GM18511 (cell line): ENCODE measurements around the gene SCGB1D4.
"Not testable (repeated sequence)": the region's sequence is repeated elsewhere in the genome, so short reads cannot be mapped to it uniquely, and the experiment has no call there.

Source experiments
- ATAC-seq: cut with Tn5 transposase; IDR thresholded peaks from one replicate; pipeline ENCODE4 v1.9.1; 2021; ENCODE audit warnings: mild to moderate bottlenecking, moderate library complexity; ENCODE audit not compliant: unreplicated experiment

SCGB1D4 gene, protein sequence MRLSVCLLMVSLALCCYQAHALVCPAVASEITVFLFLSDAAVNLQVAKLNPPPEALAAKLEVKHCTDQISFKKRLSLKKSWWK

DNA sequence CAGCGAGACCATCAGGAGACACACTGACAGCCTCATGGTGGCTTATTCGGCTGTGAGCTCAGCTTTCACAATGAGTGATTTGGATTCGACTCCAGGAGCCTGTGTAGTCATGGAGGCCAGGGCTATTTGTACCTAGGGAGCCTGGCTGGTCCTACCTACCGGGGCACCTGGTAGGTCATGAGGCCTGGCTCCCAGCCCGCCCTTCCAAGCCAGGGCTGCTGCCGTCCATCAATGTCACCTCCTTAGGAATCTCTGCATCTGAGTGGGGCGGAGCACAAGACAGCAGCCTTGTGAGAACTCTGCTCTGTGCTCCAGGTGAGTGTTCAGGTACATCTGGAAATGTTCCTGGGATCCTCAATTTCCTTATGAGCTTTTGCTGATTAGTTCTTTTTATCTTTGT, at the start of gene SCGB1D4:
Gene SCGB1D4 (minus strand): TSS at position 101 of the 400 bp plus-strand sequence. CDS start 65 bp downstream, at position 36.
- ATAC-seq: no peak

DNA sequence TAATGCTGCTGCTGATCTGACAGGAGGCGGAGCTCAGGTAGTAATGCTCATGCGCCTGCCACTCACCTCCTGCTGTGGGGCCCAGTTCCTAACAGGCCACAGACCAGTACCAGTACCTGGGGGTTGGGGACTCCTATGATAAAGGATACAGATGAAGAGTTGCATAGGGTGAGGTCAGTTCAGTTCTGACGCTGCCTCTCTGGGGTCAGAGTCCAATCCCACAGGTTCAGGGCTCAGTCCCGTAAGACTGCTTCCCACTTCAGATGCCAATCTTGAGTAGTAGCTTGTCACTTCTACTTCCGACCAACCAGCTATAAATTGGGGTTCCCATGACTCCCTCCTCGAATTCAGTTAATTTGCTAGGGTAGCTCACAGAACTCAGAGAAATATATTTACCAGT, 47.0 kb upstream of the SCGB1D4 start:
- ATAC-seq: no peak

DNA sequence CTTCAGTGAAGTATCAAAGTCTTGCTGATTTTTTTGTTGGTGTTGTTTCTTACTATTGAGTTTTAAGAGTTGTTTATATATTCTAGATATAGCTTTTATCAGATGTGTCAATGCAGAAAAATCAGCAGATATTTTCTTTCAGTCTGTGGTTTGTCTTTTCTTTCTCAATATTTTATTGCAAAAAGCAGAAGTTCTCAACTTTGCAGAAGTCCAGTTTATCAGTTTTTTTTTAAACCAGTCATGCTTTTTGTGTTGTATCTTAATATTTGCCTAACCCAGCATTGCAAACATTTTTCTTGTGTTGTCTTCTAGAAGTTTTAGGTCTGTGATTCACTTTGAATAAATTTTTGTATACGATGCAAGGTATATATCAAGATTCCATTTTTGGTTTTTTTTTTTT, 45.3 kb upstream of the SCGB1D4 start:
- no peak for ATAC-seq

DNA sequence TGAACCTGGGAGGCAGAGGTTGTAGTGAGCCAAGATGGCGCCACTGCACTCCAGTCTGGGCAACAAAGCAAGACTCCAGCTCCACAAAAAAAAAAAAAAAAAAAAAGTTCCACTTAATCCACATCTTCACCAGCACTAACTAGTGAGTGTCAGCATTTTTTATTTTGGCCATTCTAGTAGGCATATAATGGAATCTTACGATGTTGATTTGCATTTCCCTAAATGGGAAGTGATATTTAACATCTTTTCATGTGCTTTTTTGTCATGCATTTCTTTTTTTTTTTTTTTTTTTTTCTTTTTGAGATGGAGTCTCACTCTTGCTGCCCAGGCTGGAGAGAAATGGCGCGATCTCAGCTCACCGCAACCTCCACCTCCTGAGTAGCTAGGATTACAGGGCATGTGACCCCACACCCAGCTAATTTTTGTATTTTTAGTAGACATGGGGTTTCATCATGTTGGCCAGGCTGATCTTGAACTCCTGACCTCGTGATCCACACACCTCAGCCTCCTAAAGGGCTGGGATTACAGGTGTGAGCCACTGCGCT, 44.8 kb upstream of the SCGB1D4 start:
- ATAC-seq: not testable (repeated sequence)

DNA sequence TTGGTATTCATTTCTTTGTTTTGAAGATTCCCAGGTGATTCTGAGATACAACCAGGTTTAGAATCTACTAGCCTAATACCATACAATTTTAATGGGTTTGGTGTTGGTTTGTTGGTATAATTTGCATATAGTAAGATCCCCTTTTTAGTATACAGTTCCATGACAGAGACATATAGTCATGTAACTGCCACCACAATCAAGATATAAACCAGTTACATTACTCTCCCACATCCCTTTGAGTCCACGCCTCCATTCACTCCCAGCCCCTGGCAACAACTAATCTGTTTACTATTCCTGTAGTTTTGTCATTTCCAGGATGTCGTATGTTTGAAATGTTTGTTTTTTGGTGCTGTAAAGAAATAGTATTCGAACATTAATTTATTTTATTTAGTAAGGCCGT, 42.7 kb upstream of the SCGB1D4 start:
- ATAC-seq: no peak

DNA sequence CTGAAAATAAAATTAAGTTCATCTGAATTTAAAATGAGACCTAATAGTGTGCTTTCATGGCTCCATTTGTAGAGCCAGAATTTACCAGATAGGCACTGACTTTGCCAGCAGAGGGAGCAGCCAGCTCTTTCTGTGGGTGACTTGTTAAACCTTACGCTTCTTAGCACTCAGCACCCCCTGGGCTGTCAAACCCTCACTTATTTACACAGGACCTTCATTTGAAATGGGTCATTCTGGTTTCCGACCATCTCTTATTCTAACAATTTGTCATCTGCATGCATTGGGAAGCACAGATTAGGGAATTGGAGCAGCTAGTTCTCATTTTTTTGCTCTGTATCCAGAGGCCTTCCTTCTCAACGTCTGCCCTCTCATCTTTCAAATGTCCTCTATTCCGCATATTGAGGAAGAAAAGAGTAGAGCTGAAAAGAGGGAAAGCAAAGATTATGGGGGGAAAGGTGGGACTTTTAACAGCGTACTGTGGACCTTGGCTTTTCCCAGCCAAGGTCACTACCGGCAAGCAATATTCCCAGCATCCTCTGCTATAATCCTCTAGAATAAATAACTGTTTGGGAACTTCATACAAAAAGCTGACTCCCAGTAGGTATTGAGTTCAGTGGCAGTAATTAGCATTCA, 41.5 kb upstream of the SCGB1D4 start:
- no peak for ATAC-seq

DNA sequence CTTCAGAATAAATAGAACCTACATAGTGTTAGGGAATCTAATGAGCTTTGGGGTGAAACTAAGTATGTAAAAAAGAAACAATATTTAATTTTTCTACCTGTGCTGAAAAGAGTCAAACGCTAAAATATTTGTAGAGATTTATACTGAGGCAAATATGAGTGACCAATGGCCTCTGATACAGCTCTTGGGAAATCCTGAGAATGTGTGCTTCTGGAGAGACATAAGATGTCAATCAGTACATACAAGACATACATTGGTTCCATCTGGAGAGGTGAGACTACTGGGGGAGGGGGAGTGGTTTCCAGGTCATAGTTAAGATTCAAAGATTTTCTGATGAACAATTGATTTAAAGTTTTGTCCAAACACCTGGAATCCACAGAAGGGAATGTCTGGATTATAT, 39.3 kb upstream of the SCGB1D4 start:
- no peak for ATAC-seq

DNA sequence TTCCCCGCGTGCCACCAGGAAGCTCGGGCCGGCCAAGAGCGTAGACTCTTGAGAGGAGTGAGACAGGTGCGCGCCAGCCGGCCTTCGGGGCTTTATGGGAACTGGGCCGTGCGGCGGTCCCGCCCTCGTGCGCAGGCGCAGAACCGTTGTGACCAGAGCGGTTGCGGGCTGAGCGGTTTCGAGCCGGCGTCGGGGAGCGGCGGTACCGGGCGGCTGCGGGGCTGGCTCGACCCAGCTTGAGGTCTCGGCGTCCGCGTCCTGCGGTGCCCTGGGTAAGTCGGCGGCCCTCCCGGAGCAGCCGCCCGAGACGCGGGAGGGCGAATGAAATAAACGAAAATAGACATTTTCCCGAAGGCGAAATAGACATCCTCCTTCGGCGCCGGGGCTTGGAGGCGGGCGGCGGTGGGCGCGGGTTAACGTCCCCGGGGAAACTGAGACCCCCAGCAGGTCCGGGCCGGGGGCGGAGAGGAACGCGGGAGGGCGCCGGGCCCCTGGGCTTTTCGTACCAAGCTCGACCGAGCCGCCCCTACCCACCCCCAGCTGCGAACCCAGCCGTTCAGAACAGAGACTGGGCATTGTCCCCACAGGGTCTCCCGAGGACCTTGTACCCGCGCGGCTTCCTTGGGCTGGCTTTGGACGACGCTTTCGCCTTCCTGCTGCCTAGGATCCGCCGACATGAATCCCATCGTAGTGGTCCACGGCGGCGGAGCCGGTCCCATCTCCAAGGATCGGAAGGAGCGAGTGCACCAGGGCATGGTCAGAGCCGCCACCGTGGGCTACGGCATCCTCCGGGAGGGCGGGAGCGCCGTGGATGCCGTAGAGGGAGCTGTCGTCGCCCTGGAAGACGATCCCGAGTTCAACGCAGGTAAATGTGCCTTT, 38.7 kb upstream of the SCGB1D4 start, which contains the start of gene ASRGL1:
Gene ASRGL1 (plus strand): TSS at position 146 of the 879 bp plus-strand sequence. CDS start 530 bp downstream, at position 676.
- ATAC-seq: no peak

DNA sequence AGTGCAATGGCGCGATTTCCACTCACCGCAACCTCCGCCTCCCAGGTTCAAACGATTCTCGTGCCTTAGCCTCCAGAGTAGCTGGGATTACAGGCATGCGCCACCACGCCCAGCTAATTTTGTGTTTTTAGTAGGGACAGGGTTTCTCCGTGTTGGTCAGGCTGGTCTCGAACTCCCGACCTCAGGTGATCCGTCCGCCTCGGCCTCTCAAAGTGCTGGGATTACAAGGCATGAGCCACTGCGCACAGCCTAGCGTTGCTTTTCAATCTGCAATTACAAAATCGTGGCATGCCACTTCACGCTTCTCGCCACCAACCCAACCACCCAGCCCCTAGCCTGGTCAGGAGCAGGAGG, 38.1 kb upstream of the SCGB1D4 start:
- not testable (repeated sequence) for ATAC-seq

DNA sequence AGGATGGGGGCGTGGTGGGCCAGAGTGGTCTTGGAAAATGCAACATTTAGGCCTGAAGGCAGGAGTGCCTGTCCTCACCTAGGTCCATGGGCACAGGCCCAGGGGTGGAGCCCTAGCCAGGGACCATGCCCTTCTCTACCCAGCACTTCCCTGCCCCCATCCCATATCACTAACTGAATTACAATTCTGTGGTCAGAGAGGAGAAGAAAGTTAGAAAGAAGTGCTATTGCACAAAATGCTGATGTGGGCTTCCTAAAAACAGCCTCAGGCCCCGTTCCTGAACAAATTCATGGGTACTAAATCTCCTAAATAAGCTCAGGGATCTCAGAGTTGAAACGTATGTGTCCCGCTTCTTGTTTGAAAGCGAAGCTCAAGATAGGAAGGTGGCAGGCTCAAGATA, 34.9 kb upstream of the SCGB1D4 start:
- ATAC-seq: no peak

DNA sequence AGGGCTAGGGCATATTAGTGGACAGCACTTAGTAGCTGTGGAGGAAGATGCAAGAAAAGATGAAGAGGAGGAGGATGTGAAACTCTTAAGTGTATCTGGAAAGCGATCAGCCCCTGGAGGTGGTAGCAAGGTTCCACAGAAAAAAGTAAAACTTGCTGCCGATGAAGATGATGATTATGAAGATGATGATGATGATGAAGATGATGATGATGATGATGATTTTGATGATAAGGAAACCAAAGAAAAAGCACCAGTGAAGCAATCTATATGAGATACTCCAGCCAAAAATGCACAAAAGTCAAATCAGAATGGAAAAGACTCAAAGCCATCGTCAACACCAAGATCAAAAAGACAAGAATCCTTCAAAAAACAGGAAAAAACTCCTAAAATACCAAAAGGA, 32.4 kb upstream of the SCGB1D4 start:
- ATAC-seq: not testable (repeated sequence)

DNA sequence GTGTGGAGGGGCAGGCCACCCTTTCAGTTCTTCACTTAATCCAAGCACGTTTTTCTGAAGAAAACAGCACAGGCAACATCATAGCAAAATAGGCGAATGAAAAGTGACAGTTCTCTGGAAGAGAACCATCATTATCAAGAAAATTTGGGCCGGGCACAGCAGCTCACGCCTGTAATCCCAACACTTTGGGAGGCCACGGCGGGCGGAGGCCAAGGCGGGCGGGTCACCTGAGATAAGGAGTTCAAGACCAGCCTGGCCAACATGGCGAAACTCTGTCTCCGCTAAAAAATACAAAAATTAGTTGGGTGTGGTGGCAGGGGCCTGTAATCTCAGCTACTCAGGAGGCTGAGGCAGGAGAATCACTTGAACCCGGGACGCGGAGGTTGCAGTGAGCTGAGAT, 28.7 kb upstream of the SCGB1D4 start:
- ATAC-seq: not testable (repeated sequence)

DNA sequence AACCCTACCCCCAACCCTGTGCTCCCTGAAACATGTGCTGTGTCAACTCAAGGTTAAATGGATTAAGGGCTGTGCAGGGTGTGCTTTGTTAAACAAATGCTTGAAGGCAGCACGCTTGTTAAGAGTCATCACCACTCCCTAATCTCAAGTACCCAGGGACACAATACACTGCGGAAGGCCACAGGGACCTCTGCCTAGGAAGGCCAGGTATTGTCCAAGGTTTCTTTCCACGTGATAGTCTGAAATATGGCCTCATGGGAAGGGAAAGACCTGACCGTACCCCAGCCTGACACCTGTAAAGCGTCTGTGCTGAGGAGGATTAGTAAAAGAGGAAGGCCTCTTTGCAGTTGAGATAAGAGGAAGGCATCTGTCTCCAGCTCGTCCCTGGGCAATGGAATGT, 27.8 kb upstream of the SCGB1D4 start:
- not testable (repeated sequence) for ATAC-seq

DNA sequence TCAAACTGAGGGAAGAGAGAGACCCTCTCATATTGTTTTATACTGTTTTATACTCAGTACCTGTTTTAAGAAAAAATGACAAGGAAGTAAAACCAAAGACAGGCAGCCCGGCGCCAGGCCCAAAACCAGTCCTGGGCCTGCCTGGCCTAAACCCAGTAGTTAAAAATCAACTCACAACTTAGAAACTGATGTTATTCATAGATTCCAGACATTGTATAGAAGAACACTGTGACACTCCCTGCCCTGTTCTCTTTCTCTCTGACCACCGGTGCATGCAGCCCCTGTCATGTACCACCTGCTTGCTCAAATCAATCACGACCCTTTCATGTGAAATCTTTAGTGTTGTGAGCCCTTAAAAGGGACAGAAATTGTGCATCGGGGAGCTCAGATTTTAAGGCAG, 26.9 kb upstream of the SCGB1D4 start:
- ATAC-seq: not testable (repeated sequence)

DNA sequence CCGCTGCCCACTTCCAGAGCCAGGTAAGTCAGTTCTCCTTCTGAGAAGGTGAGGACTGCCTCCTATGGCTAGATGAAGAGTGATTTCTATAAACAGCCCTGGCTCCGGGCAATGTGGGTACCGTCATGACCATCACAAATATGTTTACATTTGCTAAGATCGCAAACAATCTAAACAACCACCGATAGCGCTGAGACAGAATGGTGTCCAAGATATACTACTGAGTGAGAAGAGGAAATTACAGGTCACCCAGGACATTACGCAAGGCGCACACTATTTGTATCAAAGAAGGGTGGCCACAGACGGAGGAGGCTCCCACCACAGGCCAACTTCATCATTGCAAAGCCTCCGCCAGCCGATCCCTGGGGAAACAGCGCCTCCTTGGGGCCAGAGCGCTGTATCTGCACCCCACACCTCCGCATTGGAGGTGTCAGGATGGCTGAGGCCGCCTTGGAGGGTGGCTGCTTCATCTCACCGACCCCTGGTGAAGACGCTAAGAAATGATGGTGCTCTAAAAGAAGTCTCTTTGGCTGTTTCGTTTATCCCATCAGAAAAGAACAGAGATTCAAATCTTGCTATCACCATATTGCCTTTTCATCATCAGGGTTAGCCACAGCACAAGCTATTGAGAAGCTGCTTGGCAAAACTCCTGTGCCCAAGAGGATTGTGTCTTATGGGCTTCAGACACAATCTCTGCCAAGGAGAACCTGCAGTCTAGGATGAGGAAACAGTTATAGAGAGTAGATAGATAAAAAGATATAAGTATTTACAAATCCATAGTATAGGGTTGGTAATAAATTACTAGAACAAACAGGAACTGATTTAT, 26.1 kb upstream of the SCGB1D4 start:
- ATAC-seq: no peak

DNA sequence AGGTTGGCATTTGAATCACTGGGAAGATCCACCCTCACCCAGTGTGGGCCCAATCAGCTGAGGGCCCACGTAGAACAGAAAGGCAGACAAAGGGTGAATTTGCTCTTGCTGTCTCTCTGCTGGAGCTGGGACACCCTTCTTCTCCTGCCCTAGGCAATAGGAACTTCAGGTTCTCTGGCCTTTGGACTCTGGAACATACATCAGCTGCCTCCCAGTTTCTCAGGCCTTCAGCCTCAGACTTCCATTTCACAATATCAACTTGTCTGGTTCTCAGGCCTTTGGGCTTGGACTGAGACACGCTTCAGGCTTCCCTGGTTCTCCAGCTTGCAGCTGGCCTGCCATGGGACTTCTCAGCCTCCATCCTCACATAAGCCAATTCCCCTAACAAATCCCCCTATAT, 23.6 kb upstream of the SCGB1D4 start:
- no peak for ATAC-seq

DNA sequence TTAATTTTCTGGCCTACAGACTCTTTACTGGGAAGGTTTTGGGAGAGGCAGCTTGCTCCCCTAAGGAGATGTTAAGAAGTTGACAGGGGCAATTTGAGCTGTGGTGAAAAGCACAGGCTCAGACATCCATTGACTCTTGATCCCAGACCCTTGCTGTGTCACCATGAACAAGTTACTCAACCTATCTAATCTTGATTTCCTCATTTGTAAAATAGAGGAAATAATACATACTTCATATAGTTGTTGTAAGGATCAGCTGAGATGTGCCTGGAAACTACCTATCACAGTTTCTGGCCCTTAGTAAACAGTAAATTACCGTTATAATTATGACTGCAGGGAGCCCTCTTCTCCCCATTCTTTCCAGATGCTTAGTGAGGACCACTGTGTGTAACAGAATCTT, 16.6 kb upstream of the SCGB1D4 start:
- ATAC-seq: no peak

DNA sequence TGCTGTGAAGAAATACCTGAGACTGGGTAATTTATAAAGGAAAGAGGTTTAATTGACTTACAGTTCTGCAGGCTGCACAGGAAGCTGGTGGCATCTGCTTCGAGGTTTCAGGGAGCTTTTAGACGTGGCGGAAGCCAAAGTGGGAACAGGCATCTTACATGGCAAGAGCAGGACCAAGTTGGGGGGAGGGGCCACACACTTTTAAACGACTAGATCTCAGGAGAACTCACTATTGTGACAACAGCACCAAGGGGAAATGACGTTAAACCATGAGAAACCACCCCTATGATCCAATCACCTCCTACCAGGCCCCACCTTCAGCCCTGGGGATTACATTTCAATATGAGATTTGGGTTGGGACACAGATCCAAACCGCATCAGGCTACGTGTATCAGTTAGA, 11.1 kb upstream of the SCGB1D4 start:
- ATAC-seq: no peak

DNA sequence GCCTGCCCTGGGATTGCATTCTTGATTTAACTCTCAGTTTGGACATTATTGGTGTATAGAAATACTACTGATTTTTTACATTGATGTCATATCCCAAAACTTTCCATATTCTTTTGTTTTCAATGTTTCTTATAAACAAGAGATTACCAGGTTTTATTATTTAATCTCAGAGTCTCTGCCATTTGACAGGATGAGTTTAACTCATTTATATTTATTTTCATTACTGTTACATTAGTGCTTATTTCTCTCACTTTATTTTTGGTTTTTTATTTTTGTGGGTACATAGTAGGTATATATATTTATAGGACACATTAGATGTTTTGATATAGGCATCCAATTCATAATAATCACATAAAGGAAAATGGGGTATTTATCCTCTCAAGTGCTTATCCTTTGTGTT, 9.1 kb upstream of the SCGB1D4 start:
- ATAC-seq: no peak

DNA sequence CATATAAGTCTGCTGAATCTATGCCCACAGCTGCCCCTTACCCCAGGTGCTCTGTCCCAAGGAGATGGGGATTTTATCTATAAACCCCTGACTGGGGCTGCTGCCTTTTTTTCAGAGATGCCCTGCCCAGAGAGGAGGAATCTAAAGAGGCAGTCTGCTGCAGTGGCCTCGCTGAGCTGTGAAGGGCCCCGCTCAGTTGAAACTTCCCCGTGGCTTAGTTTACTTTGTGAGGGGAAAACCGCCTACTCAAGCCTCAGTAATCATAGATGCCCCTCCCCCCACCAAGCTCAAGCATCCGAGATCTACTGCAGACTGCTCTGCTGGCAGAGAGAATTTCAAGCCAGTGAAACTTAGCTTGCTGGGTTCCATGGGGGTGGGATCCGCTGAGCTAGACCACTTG, 7.4 kb upstream of the SCGB1D4 start:
- ATAC-seq: no peak

DNA sequence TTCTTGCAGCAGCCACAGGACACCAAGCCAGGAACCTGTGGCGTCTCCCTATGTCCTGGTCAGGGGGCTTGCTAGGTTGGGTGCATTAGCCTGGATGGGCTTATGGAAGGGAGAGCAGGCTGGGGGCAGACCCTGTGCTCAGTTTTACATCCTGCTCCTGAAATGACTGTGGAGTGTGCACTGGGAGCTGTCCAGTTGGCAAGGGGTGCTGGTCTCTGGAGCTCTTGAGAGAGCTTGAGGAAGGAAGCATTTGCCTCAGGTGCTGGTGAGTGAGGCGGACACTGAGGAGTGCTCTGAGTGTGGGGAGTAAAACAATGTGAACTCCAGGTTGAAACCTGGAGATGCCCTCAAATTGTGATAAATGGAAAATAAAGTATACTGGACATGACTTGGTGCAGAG, 3.4 kb downstream of the SCGB1D4 start:
- no peak for ATAC-seq
